Left ventricle myocardium inferior (tissue), 1 donor: ENCODE measurements around the gene LRRC71. TPM values are rescaled to one million over a fixed set of nuclear protein-coding genes. Genes with fewer than 3 reads are reported as not detected.

ENCODE experiments used
- DNase-seq: peaks from one replicate; pipeline ENCODE4 v3.0.0-alpha.2; 2020
- H3K27ac ChIP-seq: fragments of 200-600 bp; replicated peaks from 2 replicates; pipeline ENCODE4 v1.8.0; 2021
- H3K27me3 ChIP-seq: fragments of 200-600 bp; 2 replicates; pipeline ENCODE4 v1.8.0; 2021; ENCODE audit warnings: low read depth
- H3K36me3 ChIP-seq: fragments of 200-600 bp; 2 replicates; pipeline ENCODE4 v1.8.0; 2021
- H3K4me1 ChIP-seq: fragments of 200-600 bp; 2 replicates; pipeline ENCODE4 v1.8.0; 2021
- H3K4me3 ChIP-seq: fragments of 200-600 bp; 2 replicates; pipeline ENCODE4 v1.8.0; 2021; ENCODE audit warnings: mild to moderate bottlenecking, moderate library complexity
- H3K9me3 ChIP-seq: fragments of 200-600 bp; replicated peaks from 2 replicates; pipeline ENCODE4 v1.8.0; 2021
- CTCF ChIP-seq: fragments of 200-600 bp; IDR thresholded peaks from 2 replicates; pipeline ENCODE4 v1.8.0; 2021; ENCODE audit warnings: antibody characterized with exemption, mild to moderate bottlenecking, borderline replicate concordance
- intact Hi-C: fragments of 100-400 bp; cut with micrococcal nuclease; formaldehyde crosslinking; loops from one replicate; pipeline ENCODE4 v1.11.0; 2022
- total RNA-seq: library from RNA; stranded (reverse); fragmentation: NEBNext Ultra II Directional; extraction: Animal tissue kit (Norgen Biotek cat#: 25700); gene quantifications from one replicate; pipeline ENCODE4 v1.2.1, GENCODE V29; 2021
- donor health status: DM: no; HTN: yes; CAD: no; lungs with severe emphysema.

The LRRC71 gene
- total RNA-seq, 1 donor from 2014 or later, result 0.27 TPM

DNA sequence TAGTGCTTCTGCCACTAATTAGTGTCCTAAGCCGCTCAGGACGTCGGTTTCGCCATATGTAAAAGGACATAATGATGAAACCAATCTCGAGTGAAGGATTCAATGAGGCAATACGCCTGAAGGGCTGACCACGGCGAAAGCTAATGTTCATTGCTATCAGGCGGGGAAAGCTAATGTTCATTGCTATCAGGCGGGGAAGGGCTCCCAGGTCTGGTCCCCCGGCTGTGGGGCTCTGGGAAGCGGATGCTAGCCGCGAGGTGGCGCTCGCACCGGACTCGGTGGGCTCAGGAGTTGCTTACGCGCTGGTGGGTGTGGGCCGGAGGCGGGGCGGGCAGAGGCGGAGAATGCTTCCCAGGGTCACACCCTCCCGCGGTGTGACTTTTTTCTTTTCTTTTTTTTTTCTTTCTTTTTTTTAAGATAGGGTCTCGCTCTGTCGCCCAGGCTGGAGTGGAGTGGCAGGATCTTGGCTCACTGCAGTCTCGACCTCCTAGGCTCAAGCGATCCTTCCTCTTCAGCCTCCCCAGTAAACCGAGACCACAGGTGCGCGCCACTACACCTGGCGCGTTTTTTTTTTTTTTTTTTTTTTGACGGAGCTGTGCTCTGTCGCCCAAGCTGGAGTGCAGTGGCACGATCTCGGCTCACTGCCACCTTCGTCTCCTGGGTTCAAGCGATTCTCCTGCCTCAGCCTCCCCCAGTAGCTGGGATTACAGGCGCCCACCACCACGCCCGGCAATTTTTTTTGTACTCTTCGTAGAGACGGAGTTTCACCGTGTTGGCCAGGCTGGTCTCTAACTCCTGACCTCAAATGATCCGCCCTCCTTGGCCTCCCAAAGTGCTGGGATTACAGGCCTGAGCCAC is 28.0 kb upstream of the LRRC71 start:
- intact Hi-C loops, result no loop called here
- H3K4me3 ChIP-seq, result peak overlapping the region; percentile 72
- no peaks in the 10 kb centered on the region for H3K9me3 ChIP-seq
- peak overlapping the region; percentile 94 for H3K27ac ChIP-seq
- H3K27me3 ChIP-seq, result peaks cover 44% of the 10 kb centered on the region
- peak; percentile 94 for TF ChIP-seq CTCF
- H3K4me1 ChIP-seq, result peaks cover 54% of the 10 kb centered on the region
- peak; percentile 94 for DNase-seq
- H3K36me3 ChIP-seq, result no peaks in the 10 kb centered on the region

GRCh38 chr1:156893048-156893953 is 27.1 kb upstream of the LRRC71 start, which contains the start of gene PEAR1:
TSS of gene PEAR1 (plus strand) at chr1:156893718. CDS start at chr1:156903927, 10,209 bp downstream.
- H3K36me3 ChIP-seq, result no peaks in the 10 kb centered on the region
- peak; percentile 79 for DNase-seq
- peaks cover 63% of the 10 kb centered on the region for H3K4me1 ChIP-seq
- H3K27me3 ChIP-seq, result peaks cover 39% of the 10 kb centered on the region
- TF ChIP-seq CTCF, result no peak
- intact Hi-C loops, result no loop called here
- peak within 1 kb of the TSS; percentile 72 for H3K4me3 ChIP-seq
- H3K27ac ChIP-seq, result peak within 1 kb of the TSS; percentile 94
- no peaks in the 10 kb centered on the region for H3K9me3 ChIP-seq

GRCh38 chr1:156894001-156894400 is 26.4 kb upstream of the LRRC71 start:
- H3K4me1 ChIP-seq, result peaks cover 70% of the 10 kb centered on the region
- TF ChIP-seq CTCF, result no peak
- no peaks in the 10 kb centered on the region for H3K9me3 ChIP-seq
- peak overlapping the region; percentile 94 for H3K27ac ChIP-seq
- no peaks in the 10 kb centered on the region for H3K36me3 ChIP-seq
- intact Hi-C loops, result no loop called here
- no peak for DNase-seq
- H3K4me3 ChIP-seq, result peak overlapping the region; percentile 72
- H3K27me3 ChIP-seq, result peaks cover 39% of the 10 kb centered on the region

GRCh38 chr1:156894711-156895454 is 25.5 kb upstream of the LRRC71 start:
- intact Hi-C loops, result no loop called here
- peaks cover 46% of the 10 kb centered on the region for H3K27me3 ChIP-seq
- H3K4me1 ChIP-seq, result peaks cover 78% of the 10 kb centered on the region

More at GRCh38 chr1:156894711-156895454, 25.5 kb upstream of the LRRC71 start:
- peak; percentile 72 for DNase-seq
- H3K36me3 ChIP-seq, result no peaks in the 10 kb centered on the region
- TF ChIP-seq CTCF, result no peak
- H3K4me3 ChIP-seq, result peak overlapping the region; percentile 72
- H3K27ac ChIP-seq, result peak overlapping the region; percentile 94
- no peaks in the 10 kb centered on the region for H3K9me3 ChIP-seq
